ENCODE data around the gene WNK1. TPM values are rescaled to one million over a fixed set of nuclear protein-coding genes. Genes with fewer than 3 reads are reported as not detected.

Gene WNK1
- polyA plus RNA-seq, 3 donors: 8.7 to 57.2 (median 20.9) TPM

DNA sequence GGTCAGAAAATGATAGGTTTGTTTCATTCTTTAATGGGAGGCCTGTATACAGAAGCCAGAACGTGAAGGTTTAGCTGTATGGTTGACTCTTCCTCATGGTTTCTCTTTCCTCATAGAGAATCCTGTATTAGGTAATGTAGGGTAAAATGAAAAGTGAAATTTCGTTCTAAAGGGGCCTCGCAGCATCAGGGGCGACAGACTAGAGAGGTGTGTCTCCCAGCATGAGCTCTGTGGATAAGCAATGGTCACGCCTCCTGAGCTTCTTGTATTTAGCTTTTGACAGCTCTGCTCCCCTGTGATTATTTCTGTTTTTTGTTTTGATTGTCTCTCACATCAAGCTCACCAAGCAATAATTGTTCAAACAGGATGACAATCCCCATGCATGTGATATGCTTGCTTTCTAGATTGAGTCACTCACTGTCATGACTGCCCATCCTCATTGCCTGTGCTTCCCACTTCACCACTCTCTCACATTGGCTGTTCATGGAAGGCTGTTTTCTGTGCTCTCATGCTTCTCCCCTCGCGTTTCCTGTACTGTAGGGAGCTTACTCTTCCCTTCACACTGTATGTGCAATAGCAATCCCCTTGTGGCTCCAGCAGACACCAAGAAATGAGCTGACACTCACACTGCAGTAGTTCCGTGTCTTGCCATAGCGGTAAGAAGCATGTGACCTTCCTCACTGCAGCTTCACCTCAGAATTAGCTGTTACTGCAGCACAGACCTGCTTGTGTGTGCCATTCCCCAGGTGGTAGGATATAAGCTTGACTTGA is 153.1 kb downstream of the WNK1 start:
- Histone ChIP-seq H3K36me3 (replicated peaks in 1 of 2; ENCODE audit: control insufficient read depth in 1 of 2, insufficient read depth in 2 of 2, low read length in 2 of 2) (peaks cover 95 to 100% of the 10 kb centered on the region in 2 donors), H3K9ac (ENCODE audit: insufficient read depth, low read length, poor library complexity, severe bottlenecking) (no peak overlapping the region), H3K9me3 (replicated peaks in 1 of 2; ENCODE audit: control insufficient read depth in 1 of 2, insufficient read depth in 1 of 2, low read length in 2 of 2) (no peaks in the 10 kb centered on the region), H3K4me2 (replicated peaks; ENCODE audit: extremely low read depth, low read length, poor library complexity, severe bottlenecking) (peak overlapping the region; percentile 6), H4K20me1 (ENCODE audit: insufficient read depth, low read length) (peaks cover 77% of the 10 kb centered on the region), H3K4me3 (replicated peaks in 1 of 3; ENCODE audit: low read depth in 2 of 3, low read length in 3 of 3) (no peak overlapping the region), H3K27me3 (ENCODE audit: control insufficient read depth in 2 of 2, insufficient read depth in 2 of 2, low read length in 2 of 2) (no peaks in the 10 kb centered on the region), H3K79me2 (ENCODE audit: insufficient read depth, low read length) (peaks cover 4% of the 10 kb centered on the region), H3K4me1 (ENCODE audit: control insufficient read depth in 1 of 2, insufficient read depth in 2 of 2, low read length in 2 of 2) (peaks cover 10 to 37% of the 10 kb centered on the region in 2 donors), H3K27ac (ENCODE audit: low read depth in 1 of 2, low read length in 2 of 2) (peak overlapping the region in 1 of 2 donors; percentile 68), H2AFZ (ENCODE audit: insufficient read depth, low read depth, low read length, poor library complexity, severe bottlenecking) (no peak overlapping the region)
- TF ChIP-seq, protein P1, sequence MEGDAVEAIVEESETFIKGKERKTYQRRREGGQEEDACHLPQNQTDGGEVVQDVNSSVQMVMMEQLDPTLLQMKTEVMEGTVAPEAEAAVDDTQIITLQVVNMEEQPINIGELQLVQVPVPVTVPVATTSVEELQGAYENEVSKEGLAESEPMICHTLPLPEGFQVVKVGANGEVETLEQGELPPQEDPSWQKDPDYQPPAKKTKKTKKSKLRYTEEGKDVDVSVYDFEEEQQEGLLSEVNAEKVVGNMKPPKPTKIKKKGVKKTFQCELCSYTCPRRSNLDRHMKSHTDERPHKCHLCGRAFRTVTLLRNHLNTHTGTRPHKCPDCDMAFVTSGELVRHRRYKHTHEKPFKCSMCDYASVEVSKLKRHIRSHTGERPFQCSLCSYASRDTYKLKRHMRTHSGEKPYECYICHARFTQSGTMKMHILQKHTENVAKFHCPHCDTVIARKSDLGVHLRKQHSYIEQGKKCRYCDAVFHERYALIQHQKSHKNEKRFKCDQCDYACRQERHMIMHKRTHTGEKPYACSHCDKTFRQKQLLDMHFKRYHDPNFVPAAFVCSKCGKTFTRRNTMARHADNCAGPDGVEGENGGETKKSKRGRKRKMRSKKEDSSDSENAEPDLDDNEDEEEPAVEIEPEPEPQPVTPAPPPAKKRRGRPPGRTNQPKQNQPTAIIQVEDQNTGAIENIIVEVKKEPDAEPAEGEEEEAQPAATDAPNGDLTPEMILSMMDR (IDR thresholded peaks at IDR 0.05): no peak
- Mint-ChIP-seq H3K4me3 (no peak overlapping the region), H3K27me3 (ENCODE audit: low read depth in 3 of 3) (peaks cover 0 to 3% (median 0%) of the 10 kb centered on the region in 3 donors), H3K36me3 (peaks cover 90 to 99% of the 10 kb centered on the region in 2 donors), H3K9me3 (no peaks in the 10 kb centered on the region), H3K4me1 (peaks cover 29% of the 10 kb centered on the region), H3K27ac (peak overlapping the region; percentile 16 to 91 (median 79))
- 78% methylated on average over 4 of the region's 9 CpGs for WGBS (ENCODE audit: insufficient coverage)
- DNase-seq: peak; percentile 22 to 53 (median 52)
- intact Hi-C loops (cut with micrococcal nuclease): loop anchor here in 1 of 2 donors (10.0 kb wide), 1 partner anchor 189 kb away; no protein-coding TSS in a partner anchor

DNA sequence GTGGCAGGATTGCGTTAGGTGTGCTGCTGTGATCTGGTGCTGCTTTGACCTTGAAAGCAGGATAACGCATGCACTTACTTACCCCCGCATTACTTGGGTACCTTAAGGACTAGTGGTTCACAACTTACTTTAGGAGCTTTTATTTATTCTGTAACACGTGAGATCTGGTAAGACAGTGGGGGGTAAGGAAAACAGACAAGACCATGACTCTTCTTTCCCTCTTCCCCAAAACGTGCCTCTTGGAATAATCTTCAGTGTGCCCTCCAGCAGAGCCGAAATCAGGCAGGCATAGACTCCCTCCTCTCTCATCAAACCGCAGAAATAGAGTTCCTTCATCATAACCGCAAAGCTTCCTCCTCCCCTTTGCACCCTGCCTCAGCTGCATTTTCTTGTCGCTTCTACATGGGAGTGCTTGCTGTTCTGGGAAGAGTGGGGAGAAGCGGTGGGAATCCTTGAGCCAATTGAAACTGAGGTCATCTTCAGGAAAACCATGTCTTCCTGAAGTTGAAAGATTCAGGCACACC is 153.7 kb downstream of the WNK1 start:
- H3K4me3 Mint-ChIP-seq: no peak overlapping the region
- H3K4me1 Mint-ChIP-seq: peaks cover 29% of the 10 kb centered on the region
- no peak overlapping the region for H3K9ac ChIP-seq (ENCODE audit: insufficient read depth, low read length, poor library complexity, severe bottlenecking)
- 100% methylated on average over 1 of the region's 10 CpGs for WGBS (ENCODE audit: insufficient coverage)
- DNase-seq: peak in 1 of 3 donors; percentile 10
- no peaks in the 10 kb centered on the region for H3K9me3 Mint-ChIP-seq
- H3K36me3 ChIP-seq (replicated peaks in 1 of 2; ENCODE audit: control insufficient read depth in 1 of 2, insufficient read depth in 2 of 2, low read length in 2 of 2): peaks cover 91 to 99% of the 10 kb centered on the region in 2 donors
- intact Hi-C loops (cut with micrococcal nuclease): loop anchor here in 1 of 2 donors (10.0 kb wide), 1 partner anchor 189 kb away; no protein-coding TSS in a partner anchor
- no peak overlapping the region for H2AFZ ChIP-seq (ENCODE audit: insufficient read depth, low read depth, low read length, poor library complexity, severe bottlenecking)
- H3K4me2 ChIP-seq (replicated peaks; ENCODE audit: extremely low read depth, low read length, poor library complexity, severe bottlenecking): peak overlapping the region; percentile 11
- no peaks in the 10 kb centered on the region for H3K27me3 ChIP-seq (ENCODE audit: control insufficient read depth in 2 of 2, insufficient read depth in 2 of 2, low read length in 2 of 2)
- peaks cover 79% of the 10 kb centered on the region for H4K20me1 ChIP-seq (ENCODE audit: insufficient read depth, low read length)
- TF ChIP-seq, protein P1 (IDR thresholded peaks at IDR 0.05): no peak
- H3K79me2 ChIP-seq (ENCODE audit: insufficient read depth, low read length): peaks cover 4% of the 10 kb centered on the region
- peaks cover 0 to 3% (median 0%) of the 10 kb centered on the region in 3 donors for H3K27me3 Mint-ChIP-seq (ENCODE audit: low read depth in 3 of 3)
- H3K9me3 ChIP-seq (replicated peaks in 1 of 2; ENCODE audit: control insufficient read depth in 1 of 2, insufficient read depth in 1 of 2, low read length in 2 of 2): no peaks in the 10 kb centered on the region
- peak overlapping the region in 1 of 2 donors; percentile 68 for H3K27ac ChIP-seq (ENCODE audit: low read depth in 1 of 2, low read length in 2 of 2)
- H3K4me3 ChIP-seq (replicated peaks in 1 of 3; ENCODE audit: low read depth in 2 of 3, low read length in 3 of 3): no peak overlapping the region
- peaks cover 84 to 96% of the 10 kb centered on the region in 2 donors for H3K36me3 Mint-ChIP-seq
- peaks cover 10 to 37% of the 10 kb centered on the region in 2 donors for H3K4me1 ChIP-seq (ENCODE audit: control insufficient read depth in 1 of 2, insufficient read depth in 2 of 2, low read length in 2 of 2)
- peak overlapping the region in 6 of 7 donors; percentile 16 to 91 (median 81) for H3K27ac Mint-ChIP-seq
